HepG2 (cell line): ENCODE results near the gene MXRA8. TPM values are rescaled to one million over a fixed set of nuclear protein-coding genes. Genes with fewer than 3 reads are reported as not detected.

ENCODE experiments used
- DZIP1 ChIP-seq: sonication (generic); formaldehyde crosslinking; IDR thresholded peaks from 2 replicates; pipeline ENCODE4 v1.5.0; 2020; ENCODE audit warnings: mild to moderate bottlenecking, missing genetic modification reagents
- PHF8 ChIP-seq: sonication (generic); formaldehyde crosslinking; IDR thresholded peaks from 2 replicates; pipeline ENCODE4 v1.5.0; 2020; ENCODE audit warnings: missing genetic modification reagents
- POGK ChIP-seq: sonication (generic); formaldehyde crosslinking; conservative IDR thresholded peaks from 2 replicates; pipeline ENCODE4 v1.8.0; 2022; ENCODE audit warnings: mild to moderate bottlenecking, moderate library complexity, missing genetic modification reagents
- RAD21 ChIP-seq: fragments of 450-650 bp; formaldehyde crosslinking; IDR thresholded peaks from 2 replicates; pipeline ENCODE4 v1.5.0; 2020; ENCODE audit warnings: mild to moderate bottlenecking
- RXRA ChIP-seq: sonication (generic); formaldehyde crosslinking; IDR thresholded peaks from 2 replicates; pipeline ENCODE4 v1.5.1; 2020; ENCODE audit warnings: missing genetic modification reagents
- THAP9 ChIP-seq: sonication (generic); formaldehyde crosslinking; IDR thresholded peaks from 2 replicates; pipeline ENCODE4; 2020; ENCODE audit warnings: missing genetic modification reagents, mild to moderate bottlenecking, borderline replicate concordance
- ZBTB40 ChIP-seq, 2 experiments: fragments of 450-650 bp in 1 of 2; sonication (generic) in 1 of 2; formaldehyde crosslinking in 1 of 2; IDR thresholded peaks; 2 replicates each; pipeline versions ENCODE4 v1.6.1 to v1.8.0; 2016 to 2022; ENCODE audit warnings: antibody characterized with exemption in 1 of 2, mild to moderate bottlenecking in 1 of 2, missing genetic modification reagents in 1 of 2
- ZGPAT ChIP-seq: IDR thresholded peaks from 2 replicates; pipeline ENCODE4 v1.6.1; 2016; ENCODE audit warnings: mild to moderate bottlenecking
- polyA plus RNA-seq, 8 experiments: library from polyadenylated mRNA; depleted of rRNA in 3 of 8; stranded (reverse) in 7 of 8; unstranded in 1 of 8; fragments of >200 nt; fragmentation: Illumina TruSeq in 4 of 8; extraction: Trizol in 4 of 8; gene quantifications; 2 replicates each; pipeline versions ENCODE4 v1.2.1 to v1.2.3, GENCODE V29; 2011 to 2016; ENCODE audit warnings: low read depth in 4 of 8, missing spikeins in 1 of 8, mixed read lengths in 1 of 8; ENCODE audit not compliant: insufficient read depth in 1 of 8
- total RNA-seq, 5 experiments: library from RNA; depleted of rRNA; stranded (reverse); fragments of >200 nt; fragmentation: Illumina TruSeq; extraction: Trizol; gene quantifications; 2 replicates each; pipeline ENCODE4 v1.2.3, GENCODE V29; 2016; ENCODE audit warnings: low read depth in 1 of 5

Gene MXRA8
- total and polyA plus RNA-seq, 2 of the 13 experiments (the other 11 are each of a cell fraction or from before 2014, with no cell fraction given), result 19.8 to 44.8 TPM

- TF ChIP-seq POGK (CRISPR knock-in tag) (0 out of 2 replicates have a peak, but pooled peaks have one; percentile 12), DZIP1 (CRISPR knock-in tag) (0 out of 2 replicates have a peak, but pooled peaks have one; percentile 47), ZGPAT (CRISPR knock-in tag) (peak; percentile 63; the same call in 1 of the 2 replicates), PHF8 (CRISPR knock-in tag) (peak; percentile 84), THAP9 (CRISPR knock-in tag) (peak; percentile 46; the same call in 1 of the 2 replicates), ZBTB40 (IDR thresholded peaks at IDR 0.05) (no peak), ZBTB40 (CRISPR knock-in tag; IDR thresholded peaks at IDR 0.05) (peak; percentile 74; the same call in 1 of the 2 replicates), RAD21 (no peak; the same call in 1 of the 2 replicates), RXRA (peak; percentile 39; the same call in 1 of the 2 replicates)
Observed at GRCh38 chr1:1347663-1348419, 10.5 kb downstream of the MXRA8 start (continued).
